ENCODE measurements around the gene TFCP2L1. TPM values are rescaled to one million over a fixed set of nuclear protein-coding genes. Genes with fewer than 3 reads are reported as not detected.

Gene TFCP2L1
- total RNA-seq, 1 experiment from 2014 or later, result 0.06 TPM

- DNase-seq (ENCODE audit: low read depth), result peak; percentile 44
Observed at GRCh38 chr2:121297217-121297830, 12.3 kb upstream of the TFCP2L1 start.

GRCh38 chr2:121295911-121296650 is 11.1 kb upstream of the TFCP2L1 start:
- DNase-seq (ENCODE audit: low read depth), result no peak

GRCh38 chr2:121294881-121295840 is 10.2 kb upstream of the TFCP2L1 start:
- DNase-seq (ENCODE audit: low read depth), result no peak

- DNase-seq (ENCODE audit: low read depth), result no peak
Observed at GRCh38 chr2:121293450-121294325, 8.7 kb upstream of the TFCP2L1 start.

- DNase-seq (ENCODE audit: low read depth), result no peak
Observed at GRCh38 chr2:121291251-121291580, 6.2 kb upstream of the TFCP2L1 start.

- no peak for DNase-seq (ENCODE audit: low read depth)
Observed at GRCh38 chr2:121289271-121289670, 4.3 kb upstream of the TFCP2L1 start.

GRCh38 chr2:121288454-121289231 is 3.6 kb upstream of the TFCP2L1 start:
- DNase-seq (ENCODE audit: low read depth), result no peak

- no peak for DNase-seq (ENCODE audit: low read depth)
Observed at GRCh38 chr2:121287956-121288355, 3.0 kb upstream of the TFCP2L1 start.

- no peak for DNase-seq (ENCODE audit: low read depth)
Observed at GRCh38 chr2:121287146-121287798, 2.3 kb upstream of the TFCP2L1 start.

GRCh38 chr2:121286506-121286905 is 1.5 kb upstream of the TFCP2L1 start:
- DNase-seq (ENCODE audit: low read depth), result no peak

- no peak for DNase-seq (ENCODE audit: low read depth)
Observed at GRCh38 chr2:121285926-121286325, 924 bp upstream of the TFCP2L1 start.

GRCh38 chr2:121283670-121284462 is 1.1 kb downstream of the TFCP2L1 start:
- peak; percentile 6 for DNase-seq (ENCODE audit: low read depth)

GRCh38 chr2:121282800-121283385 is 2.1 kb downstream of the TFCP2L1 start:
- no peak for DNase-seq (ENCODE audit: low read depth)

GRCh38 chr2:121281694-121282093 is 3.3 kb downstream of the TFCP2L1 start:
- no peak for DNase-seq (ENCODE audit: low read depth)

GRCh38 chr2:121281107-121281506 is 3.9 kb downstream of the TFCP2L1 start:
- no peak for DNase-seq (ENCODE audit: low read depth)

- no peak for DNase-seq (ENCODE audit: low read depth)
Observed at GRCh38 chr2:121279476-121280220, 5.4 kb downstream of the TFCP2L1 start.

- no peak for DNase-seq (ENCODE audit: low read depth)
Observed at GRCh38 chr2:121276341-121276740, 8.7 kb downstream of the TFCP2L1 start.

GRCh38 chr2:121273116-121273515 is 11.9 kb downstream of the TFCP2L1 start:
- no peak for DNase-seq (ENCODE audit: low read depth)

All from LHCN-M2 (cell line).